H1 (cell line): ENCODE data around the gene NR1D2. TPM values are rescaled to one million over a fixed set of nuclear protein-coding genes. Genes with fewer than 3 reads are reported as not detected.

ENCODE experiments used
- CTBP2 ChIP-seq: IDR thresholded peaks from 2 replicates; pipeline ENCODE4 v1.7.0; 2011; ENCODE audit warnings: borderline replicate concordance, mild to moderate bottlenecking, moderate library complexity, mixed read lengths, low read length; ENCODE audit not compliant: insufficient read depth, insufficient read length
- KDM1A ChIP-seq: fragments of 200-600, 300-600 bp; sonication (generic); IDR thresholded peaks from 2 replicates; pipeline ENCODE4 v1.7.1; 2016; ENCODE audit warnings: mild to moderate bottlenecking, low read length, borderline replicate concordance
- SRF ChIP-seq: IDR thresholded peaks from 2 replicates; pipeline ENCODE4 v1.6.1; 2011; ENCODE audit warnings: mild to moderate bottlenecking, low read depth, low read length, moderate library complexity
- polyA plus RNA-seq, 7 experiments: library from polyadenylated mRNA; depleted of rRNA in 3 of 7; stranded (reverse) in 5 of 7; unstranded in 2 of 7; fragments of >200 nt in 5 of 7; fragments of 200-250 nt in 2 of 7; gene quantifications; 1 replicate in 5 of 7; 2 replicates in 1 of 7; 4 replicates in 1 of 7; pipeline versions ENCODE4 v1.2.1 to v1.2.3, GENCODE V29; 2011 to 2013; ENCODE audit warnings: missing spikeins in 2 of 7, mixed read lengths in 2 of 7
- total RNA-seq: library from RNA; stranded (reverse); fragmentation: NEBNext Ultra II Directional; extraction: Animal tissue kit (Norgen Biotek cat#: 25700); gene quantifications from 2 replicates; pipeline ENCODE4 v1.2.1, GENCODE V29; 2021
- TF ChIP-seq, protein P1 (sequence below), 3 experiments: IDR thresholded peaks; 1 replicate in 2 of 3; 2 replicates in 1 of 3; pipeline versions ENCODE4 v1.5.1 to v1.6.1; 2011; ENCODE audit warnings: low read length in 3 of 3, mild to moderate bottlenecking in 3 of 3, inconsistent platforms in 2 of 3, low read depth in 1 of 3, moderate library complexity in 1 of 3; ENCODE audit not compliant: insufficient read depth in 1 of 3; ENCODE audit errors: control extremely low read depth in 1 of 3

The NR1D2 gene
- total and polyA plus RNA-seq, 2 of the 8 experiments (the other 6 are each of a cell fraction or from before 2014, with no cell fraction given): 5.9 to 21.7 TPM

DNA sequence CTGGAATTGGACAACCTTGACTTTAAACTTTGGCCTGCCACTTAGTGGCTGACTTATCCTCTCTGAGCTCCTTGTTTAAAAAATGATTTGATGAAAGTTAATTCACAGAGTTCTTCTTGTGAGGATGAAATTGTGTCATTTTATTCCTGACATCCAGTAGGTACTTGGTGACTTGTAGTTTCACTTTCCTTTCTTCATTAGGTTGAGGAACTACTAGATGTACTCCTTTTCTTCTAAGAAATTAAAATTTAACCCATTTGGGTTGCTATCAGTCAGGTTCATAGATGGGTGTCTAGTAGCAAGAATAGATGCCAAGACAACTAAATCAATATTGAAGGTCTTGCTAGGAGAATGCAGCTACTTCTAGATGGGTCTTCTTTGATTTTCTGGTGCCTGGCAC lies 5.2 kb downstream of the NR1D2 start (continued):
- TF ChIP-seq, protein P1, sequence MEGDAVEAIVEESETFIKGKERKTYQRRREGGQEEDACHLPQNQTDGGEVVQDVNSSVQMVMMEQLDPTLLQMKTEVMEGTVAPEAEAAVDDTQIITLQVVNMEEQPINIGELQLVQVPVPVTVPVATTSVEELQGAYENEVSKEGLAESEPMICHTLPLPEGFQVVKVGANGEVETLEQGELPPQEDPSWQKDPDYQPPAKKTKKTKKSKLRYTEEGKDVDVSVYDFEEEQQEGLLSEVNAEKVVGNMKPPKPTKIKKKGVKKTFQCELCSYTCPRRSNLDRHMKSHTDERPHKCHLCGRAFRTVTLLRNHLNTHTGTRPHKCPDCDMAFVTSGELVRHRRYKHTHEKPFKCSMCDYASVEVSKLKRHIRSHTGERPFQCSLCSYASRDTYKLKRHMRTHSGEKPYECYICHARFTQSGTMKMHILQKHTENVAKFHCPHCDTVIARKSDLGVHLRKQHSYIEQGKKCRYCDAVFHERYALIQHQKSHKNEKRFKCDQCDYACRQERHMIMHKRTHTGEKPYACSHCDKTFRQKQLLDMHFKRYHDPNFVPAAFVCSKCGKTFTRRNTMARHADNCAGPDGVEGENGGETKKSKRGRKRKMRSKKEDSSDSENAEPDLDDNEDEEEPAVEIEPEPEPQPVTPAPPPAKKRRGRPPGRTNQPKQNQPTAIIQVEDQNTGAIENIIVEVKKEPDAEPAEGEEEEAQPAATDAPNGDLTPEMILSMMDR (IDR thresholded peaks at IDR 0.05; ENCODE audit: control extremely low read depth in 1 of 3, insufficient read depth in 1 of 3, low read depth in 1 of 3, low read length in 3 of 3): no peak
- TF ChIP-seq KDM1A: no peak
- no peak for TF ChIP-seq SRF
- TF ChIP-seq CTBP2: no peak
- TF ChIP-seq, all 59 proteins: peak for 0
